Measurements from ENCODE around the gene FHIT.

The FHIT gene

DNA sequence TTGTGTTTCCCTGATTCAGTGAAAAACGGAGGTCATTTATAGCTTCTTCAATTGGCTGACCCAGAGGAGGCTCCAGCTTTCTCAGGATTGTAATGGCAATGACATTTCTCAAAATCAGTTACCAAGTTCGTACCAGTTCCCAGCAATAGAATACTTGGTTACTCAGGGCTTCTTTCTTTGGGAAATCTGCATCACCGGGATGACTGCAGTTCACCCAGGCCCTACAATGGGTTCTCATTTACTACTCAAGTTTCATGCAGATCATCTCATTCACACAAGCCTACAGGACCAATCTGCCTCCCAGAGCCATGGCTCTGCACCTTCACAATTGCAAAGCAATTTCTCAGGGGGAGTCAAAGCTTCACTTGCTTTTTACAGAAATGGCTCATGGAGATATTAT, 109.6 kb downstream of the FHIT start:
- Histone ChIP-seq H3K27me3 (ENCODE audit: control insufficient read depth in 1 of 2, insufficient read depth in 2 of 2, low read length in 2 of 2) (no peaks in the 10 kb centered on the region), H3K9me3 (ENCODE audit: low read length) (no peaks in the 10 kb centered on the region), H3K9ac (ENCODE audit: low read length) (no peak overlapping the region), H3K4me1 (ENCODE audit: insufficient read depth, low read length) (no peaks in the 10 kb centered on the region), H3K4me3 (ENCODE audit: low read depth in 1 of 2, low read length in 2 of 2) (no peak overlapping the region), H3K27ac (ENCODE audit: low read depth, low read length) (no peak overlapping the region), H3K36me3 (ENCODE audit: insufficient read depth, low read length) (no peaks in the 10 kb centered on the region)

DNA sequence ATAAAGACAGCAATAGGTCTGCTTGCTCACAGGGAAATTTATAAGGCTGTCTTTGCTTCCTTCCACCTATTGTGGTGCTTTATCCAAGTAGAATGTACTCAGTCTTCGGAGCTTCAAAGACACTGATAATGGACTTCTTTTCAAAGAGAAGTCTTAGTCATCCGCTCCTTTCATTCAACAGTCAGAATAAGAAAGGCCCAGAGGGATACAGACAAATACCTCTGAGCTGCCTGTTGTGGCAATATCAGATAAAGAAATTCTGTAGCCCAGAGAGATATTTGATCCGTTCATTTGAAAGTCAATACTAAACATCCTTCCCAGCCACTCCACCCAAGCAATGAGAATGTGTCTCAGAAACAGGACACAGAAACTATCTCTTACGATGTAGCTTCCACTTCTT, 110.0 kb downstream of the FHIT start:
- Histone ChIP-seq H3K9ac (ENCODE audit: low read length) (no peak overlapping the region), H3K36me3 (ENCODE audit: insufficient read depth, low read length) (no peaks in the 10 kb centered on the region), H3K27me3 (ENCODE audit: control insufficient read depth in 1 of 2, insufficient read depth in 2 of 2, low read length in 2 of 2) (no peaks in the 10 kb centered on the region), H3K4me3 (ENCODE audit: low read depth in 1 of 2, low read length in 2 of 2) (no peak overlapping the region), H3K4me1 (ENCODE audit: insufficient read depth, low read length) (no peaks in the 10 kb centered on the region), H3K27ac (ENCODE audit: low read depth, low read length) (no peak overlapping the region), H3K9me3 (ENCODE audit: low read length) (no peaks in the 10 kb centered on the region)

DNA sequence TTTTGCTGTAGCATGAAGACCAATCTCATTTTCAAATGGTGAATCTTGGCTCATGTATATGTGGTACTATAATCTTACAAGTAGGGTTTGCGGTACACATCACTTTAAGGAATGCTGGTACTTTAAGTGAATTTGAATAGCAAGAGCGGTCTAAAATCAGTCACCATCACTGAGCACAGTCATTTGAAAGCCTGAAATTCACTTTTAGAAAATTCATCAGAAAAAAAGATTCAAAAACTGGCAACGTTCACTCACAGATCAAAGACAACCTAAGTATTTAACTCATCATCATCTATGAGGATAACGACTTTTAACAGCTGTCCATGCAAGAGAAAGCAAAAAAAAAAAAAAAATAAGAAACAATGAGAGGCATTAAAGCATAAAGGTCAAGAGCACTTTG, 111.6 kb downstream of the FHIT start:
- no peak overlapping the region for H3K4me3 ChIP-seq (ENCODE audit: low read depth in 1 of 2, low read length in 2 of 2)
- H3K4me1 ChIP-seq (ENCODE audit: insufficient read depth, low read length) = no peaks in the 10 kb centered on the region
- no peak overlapping the region for H3K9ac ChIP-seq (ENCODE audit: low read length)
- H3K27ac ChIP-seq (ENCODE audit: low read depth, low read length) = no peak overlapping the region
- no peaks in the 10 kb centered on the region for H3K27me3 ChIP-seq (ENCODE audit: control insufficient read depth in 1 of 2, insufficient read depth in 2 of 2, low read length in 2 of 2)
- H3K9me3 ChIP-seq (ENCODE audit: low read length) = no peaks in the 10 kb centered on the region
- H3K36me3 ChIP-seq (ENCODE audit: insufficient read depth, low read length) = no peaks in the 10 kb centered on the region

DNA sequence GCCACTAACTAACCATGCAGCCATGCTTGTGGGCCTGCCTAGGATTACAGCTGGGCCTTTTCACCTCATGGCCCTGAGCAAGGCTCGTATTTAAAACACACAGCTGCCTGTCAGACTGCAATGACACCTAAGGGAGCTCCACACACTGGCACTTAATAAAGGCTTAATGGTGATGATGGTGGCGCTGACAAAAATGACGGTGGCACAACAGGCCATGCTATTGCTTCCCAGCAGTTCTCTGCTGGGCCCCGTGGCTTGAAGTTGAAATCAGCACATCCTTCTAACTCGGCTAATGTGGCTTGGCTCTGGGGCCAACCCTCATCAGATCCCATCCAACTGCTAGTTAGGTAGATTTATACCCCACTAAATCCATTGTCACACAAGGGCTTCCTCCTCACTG, 112.9 kb downstream of the FHIT start:
- H3K27me3 ChIP-seq (ENCODE audit: control insufficient read depth in 1 of 2, insufficient read depth in 2 of 2, low read length in 2 of 2) = no peaks in the 10 kb centered on the region
- no peak overlapping the region for H3K27ac ChIP-seq (ENCODE audit: low read depth, low read length)

DNA sequence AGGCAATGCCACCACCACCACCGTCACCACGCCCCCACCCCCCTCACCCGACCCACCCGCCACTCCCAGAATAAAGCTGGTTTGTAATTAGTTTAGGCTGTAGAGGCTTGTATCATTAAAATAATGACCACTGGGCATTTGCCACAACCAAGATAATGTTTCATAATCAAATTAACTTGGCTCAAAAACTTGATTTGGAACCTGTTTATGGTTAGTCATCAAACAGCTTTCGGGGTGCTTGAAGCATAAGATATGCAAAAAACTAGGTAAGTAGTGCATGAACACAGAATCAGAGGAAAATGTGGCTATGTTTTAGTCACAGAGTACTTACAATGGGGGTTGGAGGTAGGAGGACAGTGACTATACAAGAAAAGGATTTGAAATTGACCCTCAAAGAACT, 115.1 kb downstream of the FHIT start:
- Histone ChIP-seq H3K27ac (ENCODE audit: low read depth, low read length) (no peak overlapping the region), H3K36me3 (ENCODE audit: insufficient read depth, low read length) (no peaks in the 10 kb centered on the region), H3K9me3 (ENCODE audit: low read length) (no peaks in the 10 kb centered on the region), H3K4me1 (ENCODE audit: insufficient read depth, low read length) (no peaks in the 10 kb centered on the region), H3K4me3 (ENCODE audit: low read depth in 1 of 2, low read length in 2 of 2) (no peak overlapping the region), H3K9ac (ENCODE audit: low read length) (no peak overlapping the region), H3K27me3 (ENCODE audit: control insufficient read depth in 1 of 2, insufficient read depth in 2 of 2, low read length in 2 of 2) (no peaks in the 10 kb centered on the region)

More for the DNA sequence above, 112.9 kb downstream of the FHIT start:
- H3K9me3 ChIP-seq (ENCODE audit: low read length) = no peaks in the 10 kb centered on the region
- no peaks in the 10 kb centered on the region for H3K4me1 ChIP-seq (ENCODE audit: insufficient read depth, low read length)
- no peak overlapping the region for H3K4me3 ChIP-seq (ENCODE audit: low read depth in 1 of 2, low read length in 2 of 2)
- H3K36me3 ChIP-seq (ENCODE audit: insufficient read depth, low read length) = no peaks in the 10 kb centered on the region
- no peak overlapping the region for H3K9ac ChIP-seq (ENCODE audit: low read length)

DNA sequence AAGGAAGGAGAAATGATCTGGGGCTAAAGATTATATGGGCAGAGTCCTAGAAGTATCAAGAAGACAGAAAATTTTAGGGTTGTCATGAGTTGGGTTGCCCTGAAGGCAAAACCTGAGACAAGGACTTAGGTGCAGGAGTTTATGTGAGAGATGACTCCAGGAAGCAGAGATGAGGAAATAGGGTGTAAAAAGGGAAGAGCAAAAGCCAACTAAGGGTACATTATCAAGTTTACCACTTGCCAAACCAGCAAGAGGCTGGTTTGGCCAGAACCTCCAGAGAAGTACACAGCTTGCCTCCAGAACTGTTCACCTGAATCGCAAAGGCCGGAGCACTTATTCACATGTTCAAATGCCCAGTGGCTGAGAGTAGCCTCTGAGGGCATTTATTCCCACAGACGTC, 116.7 kb downstream of the FHIT start:
- Histone ChIP-seq H3K36me3 (ENCODE audit: insufficient read depth, low read length) (no peaks in the 10 kb centered on the region), H3K27ac (ENCODE audit: low read depth, low read length) (no peak overlapping the region), H3K4me3 (ENCODE audit: low read depth in 1 of 2, low read length in 2 of 2) (no peak overlapping the region), H3K4me1 (ENCODE audit: insufficient read depth, low read length) (no peaks in the 10 kb centered on the region), H3K9ac (ENCODE audit: low read length) (no peak overlapping the region), H3K9me3 (ENCODE audit: low read length) (no peaks in the 10 kb centered on the region), H3K27me3 (ENCODE audit: control insufficient read depth in 1 of 2, insufficient read depth in 2 of 2, low read length in 2 of 2) (no peaks in the 10 kb centered on the region)

DNA sequence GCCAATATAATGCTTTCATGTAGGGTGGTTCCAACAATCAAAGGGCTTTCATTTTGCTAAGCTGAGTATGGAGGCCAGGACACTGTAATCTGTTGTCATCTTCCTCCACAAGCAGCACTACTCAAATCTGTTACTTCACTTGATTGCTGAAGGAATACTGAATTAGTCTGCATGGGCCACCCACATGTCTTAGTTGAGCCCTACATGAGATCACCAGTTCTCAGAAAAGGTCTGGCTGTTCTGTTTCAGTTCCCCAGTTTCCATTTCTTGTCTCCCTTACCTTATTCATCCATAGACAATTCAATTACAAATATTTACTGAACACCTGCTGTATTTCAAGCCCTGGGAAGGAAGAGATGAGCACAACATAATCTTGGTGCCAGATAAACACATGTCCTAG, 119.2 kb downstream of the FHIT start:
- Histone ChIP-seq H3K4me3 (ENCODE audit: low read depth in 1 of 2, low read length in 2 of 2) (no peak overlapping the region), H3K4me1 (ENCODE audit: insufficient read depth, low read length) (no peaks in the 10 kb centered on the region), H3K27ac (ENCODE audit: low read depth, low read length) (no peak overlapping the region), H3K36me3 (ENCODE audit: insufficient read depth, low read length) (no peaks in the 10 kb centered on the region), H3K27me3 (ENCODE audit: control insufficient read depth in 1 of 2, insufficient read depth in 2 of 2, low read length in 2 of 2) (no peaks in the 10 kb centered on the region), H3K9me3 (ENCODE audit: low read length) (no peaks in the 10 kb centered on the region), H3K9ac (ENCODE audit: low read length) (no peak overlapping the region)

DNA sequence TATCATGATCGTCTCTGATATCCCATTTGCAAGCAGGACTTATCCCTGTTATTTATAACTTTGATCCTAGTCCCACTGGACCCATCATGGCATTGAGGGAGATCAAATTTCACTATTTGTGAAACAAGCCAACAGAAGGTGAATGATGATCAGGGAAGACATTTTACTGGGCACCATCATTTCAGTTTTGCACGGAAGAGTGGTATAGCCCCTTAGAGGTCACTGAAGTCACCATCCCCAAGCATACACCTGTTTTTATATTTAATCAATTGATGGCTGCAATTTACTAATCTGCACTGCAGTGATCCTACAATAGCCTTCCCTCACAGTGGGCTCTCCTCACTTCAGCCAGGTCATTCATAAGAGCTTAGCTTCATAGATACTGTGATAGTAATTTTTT, 132.4 kb downstream of the FHIT start:
- H3K9me3 ChIP-seq (ENCODE audit: low read length) = no peaks in the 10 kb centered on the region
- H3K4me1 ChIP-seq (ENCODE audit: insufficient read depth, low read length) = no peaks in the 10 kb centered on the region
- H3K36me3 ChIP-seq (ENCODE audit: insufficient read depth, low read length) = no peaks in the 10 kb centered on the region
- H3K9ac ChIP-seq (ENCODE audit: low read length) = no peak overlapping the region
- no peaks in the 10 kb centered on the region for H3K27me3 ChIP-seq (ENCODE audit: control insufficient read depth in 1 of 2, insufficient read depth in 2 of 2, low read length in 2 of 2)
- H3K27ac ChIP-seq (ENCODE audit: low read depth, low read length) = no peak overlapping the region
- H3K4me3 ChIP-seq (ENCODE audit: low read depth in 1 of 2, low read length in 2 of 2) = no peak overlapping the region

DNA sequence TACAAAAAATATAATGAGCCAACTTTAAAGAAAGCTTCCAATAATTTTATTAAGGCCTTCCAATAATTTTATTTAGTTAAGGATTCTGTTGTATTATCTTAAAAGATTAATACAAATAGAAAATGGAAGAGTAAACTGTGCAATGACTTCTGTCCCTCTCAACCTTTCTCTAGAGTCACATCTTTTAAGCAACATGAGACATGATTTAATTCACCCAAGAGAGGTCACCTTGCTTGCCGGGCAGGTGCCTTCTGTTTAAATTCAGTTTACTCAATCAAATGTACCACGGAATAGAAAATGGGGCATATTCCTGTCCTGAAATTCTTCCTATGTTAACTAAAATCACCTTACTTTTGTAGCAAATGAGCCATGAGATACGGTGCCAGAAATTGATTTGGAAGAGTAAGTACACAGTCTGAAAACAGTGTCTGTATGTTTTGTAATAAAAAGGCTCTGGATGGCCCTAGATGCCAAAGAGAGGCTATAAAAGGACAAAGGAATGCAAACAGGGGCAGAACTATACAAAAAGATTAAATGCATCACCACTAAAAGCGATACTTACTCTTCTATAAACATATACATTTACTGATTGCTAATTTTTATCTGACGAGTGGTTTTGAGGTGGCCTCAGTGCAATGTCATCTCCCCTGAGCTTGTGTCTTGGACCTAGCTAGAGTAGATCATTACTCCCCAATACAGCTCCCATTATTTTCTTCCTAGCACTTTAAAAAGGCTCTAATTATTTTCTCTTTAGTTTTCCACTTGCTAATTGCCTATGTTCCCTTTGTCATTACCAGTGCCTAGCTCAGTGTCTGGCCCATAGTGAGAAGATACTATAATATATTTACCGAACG, 134.0 kb downstream of the FHIT start:
- H3K36me3 ChIP-seq (ENCODE audit: insufficient read depth, low read length) = no peaks in the 10 kb centered on the region
- no peak overlapping the region for H3K4me3 ChIP-seq (ENCODE audit: low read depth in 1 of 2, low read length in 2 of 2)
- H3K9ac ChIP-seq (ENCODE audit: low read length) = no peak overlapping the region
- no peak overlapping the region for H3K27ac ChIP-seq (ENCODE audit: low read depth, low read length)
- no peaks in the 10 kb centered on the region for H3K27me3 ChIP-seq (ENCODE audit: control insufficient read depth in 1 of 2, insufficient read depth in 2 of 2, low read length in 2 of 2)
- H3K9me3 ChIP-seq (ENCODE audit: low read length) = no peaks in the 10 kb centered on the region
- H3K4me1 ChIP-seq (ENCODE audit: insufficient read depth, low read length) = no peaks in the 10 kb centered on the region

DNA sequence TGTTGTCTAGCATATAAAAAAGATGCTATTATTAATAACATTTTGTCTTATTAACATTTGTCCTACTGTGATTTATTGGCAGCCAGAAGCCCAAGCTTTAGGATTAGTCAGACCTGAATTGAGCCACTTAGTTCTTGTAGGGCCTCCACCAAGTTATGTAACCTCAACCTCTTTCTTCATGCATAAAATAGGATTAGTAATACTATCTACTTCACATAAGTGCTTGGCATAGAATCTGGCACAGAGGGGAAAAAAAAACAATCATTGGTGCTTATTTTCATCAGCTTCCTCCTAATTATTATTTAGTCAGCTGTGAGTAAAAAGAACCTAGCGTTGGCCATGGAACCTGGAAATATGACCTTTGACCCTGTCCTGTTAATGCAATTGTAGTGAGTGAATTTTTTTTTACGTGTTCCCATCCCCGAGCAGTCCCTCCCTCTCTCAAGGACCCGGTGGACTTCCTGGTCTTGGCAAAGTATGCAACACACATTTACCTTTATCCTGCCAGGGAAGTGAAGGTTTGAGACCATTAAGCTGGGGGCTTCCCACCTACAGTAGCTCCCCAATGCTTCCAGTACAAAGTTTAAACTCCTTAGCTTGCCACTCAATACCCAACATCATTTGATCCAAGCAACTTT, 136.8 kb downstream of the FHIT start:
- Histone ChIP-seq H3K27me3 (ENCODE audit: control insufficient read depth in 1 of 2, insufficient read depth in 2 of 2, low read length in 2 of 2) (no peaks in the 10 kb centered on the region), H3K4me1 (ENCODE audit: insufficient read depth, low read length) (no peaks in the 10 kb centered on the region), H3K9me3 (ENCODE audit: low read length) (no peaks in the 10 kb centered on the region), H3K4me3 (ENCODE audit: low read depth in 1 of 2, low read length in 2 of 2) (no peak overlapping the region), H3K9ac (ENCODE audit: low read length) (no peak overlapping the region), H3K36me3 (ENCODE audit: insufficient read depth, low read length) (no peaks in the 10 kb centered on the region), H3K27ac (ENCODE audit: low read depth, low read length) (no peak overlapping the region)

DNA sequence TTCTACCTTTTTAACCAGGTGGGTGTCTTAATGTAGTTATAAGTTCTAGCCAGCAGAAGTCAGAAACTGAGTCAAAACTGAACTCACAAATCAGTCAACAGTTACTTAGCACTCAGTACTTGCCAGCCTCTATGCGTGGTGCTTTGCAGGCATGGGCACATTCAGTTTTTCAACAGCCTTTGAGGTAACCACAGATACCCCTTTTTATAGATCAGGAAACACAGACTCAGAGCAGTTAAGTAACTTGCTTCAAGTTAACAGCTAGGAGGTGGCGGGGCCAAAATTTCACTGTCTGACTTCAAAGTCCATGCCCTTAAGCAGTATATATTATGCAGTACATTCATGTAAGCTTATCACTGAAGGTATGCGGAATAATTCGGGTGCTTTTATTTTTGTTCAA, 139.4 kb downstream of the FHIT start:
- no peak overlapping the region for H3K9ac ChIP-seq (ENCODE audit: low read length)
- no peaks in the 10 kb centered on the region for H3K4me1 ChIP-seq (ENCODE audit: insufficient read depth, low read length)
- no peak overlapping the region for H3K27ac ChIP-seq (ENCODE audit: low read depth, low read length)

DNA sequence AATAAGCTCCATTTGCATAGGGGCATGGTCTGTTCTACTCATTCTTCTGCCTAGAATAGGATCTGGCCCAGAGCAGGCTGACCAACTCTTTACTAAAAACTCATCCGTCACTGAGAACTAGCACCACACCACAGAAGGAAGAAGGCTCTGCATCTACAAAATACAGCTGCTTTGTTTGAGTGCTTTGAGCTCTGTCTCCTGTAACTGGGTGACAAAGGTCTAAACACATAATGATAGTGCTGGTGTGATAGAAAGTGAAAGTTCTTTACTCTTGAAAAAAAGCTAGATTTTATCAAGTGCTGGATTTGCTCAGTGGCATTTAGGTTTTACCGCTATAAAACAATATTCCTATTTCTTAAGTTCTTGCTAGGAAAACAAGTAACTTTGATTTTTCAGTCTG, 140.7 kb downstream of the FHIT start:
- no peak overlapping the region for H3K27ac ChIP-seq (ENCODE audit: low read depth, low read length)
- no peaks in the 10 kb centered on the region for H3K36me3 ChIP-seq (ENCODE audit: insufficient read depth, low read length)
- no peak overlapping the region for H3K9ac ChIP-seq (ENCODE audit: low read length)
- H3K4me1 ChIP-seq (ENCODE audit: insufficient read depth, low read length) = no peaks in the 10 kb centered on the region
- H3K4me3 ChIP-seq (ENCODE audit: low read depth in 1 of 2, low read length in 2 of 2) = no peak overlapping the region
- H3K27me3 ChIP-seq (ENCODE audit: control insufficient read depth in 1 of 2, insufficient read depth in 2 of 2, low read length in 2 of 2) = no peaks in the 10 kb centered on the region
- no peaks in the 10 kb centered on the region for H3K9me3 ChIP-seq (ENCODE audit: low read length)

More for the DNA sequence above, 139.4 kb downstream of the FHIT start:
- H3K36me3 ChIP-seq (ENCODE audit: insufficient read depth, low read length) = no peaks in the 10 kb centered on the region
- H3K4me3 ChIP-seq (ENCODE audit: low read depth in 1 of 2, low read length in 2 of 2) = no peak overlapping the region
- no peaks in the 10 kb centered on the region for H3K9me3 ChIP-seq (ENCODE audit: low read length)
- no peaks in the 10 kb centered on the region for H3K27me3 ChIP-seq (ENCODE audit: control insufficient read depth in 1 of 2, insufficient read depth in 2 of 2, low read length in 2 of 2)
